SK-N-SH treated with all-trans-retinoic acid at 6 μM for 48 hours (cell line): ENCODE measurements around the gene CCDC197.
A peak's percentile ranks its signal among the peaks of the same experiment; 100 is the strongest.

Experiments used
- ATAC-seq: fragments of 200-7000 bp; cut with Tn5 transposase; 3 replicates; pipeline ENCODE4 v1.9.1; 2020; ENCODE audit warnings: mild to moderate bottlenecking, moderate library complexity
- BACH2 ChIP-seq: fragments of 250-450 bp; sonication (Bioruptor Pico); IDR thresholded peaks from 2 replicates; pipeline ENCODE4 v1.9.0; 2021; ENCODE audit warnings: mild to moderate bottlenecking, borderline replicate concordance
- CREB5 ChIP-seq: fragments of 250-450 bp; sonication (Bioruptor Pico); IDR thresholded peaks from 2 replicates; pipeline ENCODE4 v1.5.1; 2020; ENCODE audit warnings: low read depth, mild to moderate bottlenecking, moderate library complexity
- CSDC2 ChIP-seq: fragments of 250-450 bp; sonication (Bioruptor Pico); IDR thresholded peaks from 2 replicates; pipeline ENCODE4 v1.5.0; 2020; ENCODE audit warnings: mild to moderate bottlenecking, moderate library complexity
- CSRNP3 ChIP-seq: fragments of 250-450 bp; sonication (Bioruptor Pico); IDR thresholded peaks from 2 replicates; pipeline ENCODE4 v1.5.1; 2021; ENCODE audit warnings: mild to moderate bottlenecking, moderate library complexity
- ESRRG ChIP-seq: fragments of 250-450 bp; sonication (Bioruptor Pico); IDR thresholded peaks from 2 replicates; pipeline ENCODE4 v1.6.1; 2021; ENCODE audit warnings: mild to moderate bottlenecking
- ISL1 ChIP-seq: fragments of 250-450 bp; sonication (Bioruptor Pico); IDR thresholded peaks from 2 replicates; pipeline ENCODE4 v2.1.2; 2022; ENCODE audit warnings: mild to moderate bottlenecking, moderate library complexity
- PATZ1 ChIP-seq: fragments of 250-450 bp; sonication (Bioruptor Pico); IDR thresholded peaks from 2 replicates; pipeline ENCODE4 v1.8.0; 2020; ENCODE audit warnings: mild to moderate bottlenecking, moderate library complexity, borderline replicate concordance
- POU6F1 ChIP-seq: fragments of 250-450 bp; sonication (Bioruptor Pico); IDR thresholded peaks from 2 replicates; pipeline ENCODE4 v1.8.0; 2021; ENCODE audit warnings: low read depth, mild to moderate bottlenecking, moderate library complexity, borderline replicate concordance
- PPARA ChIP-seq: fragments of 250-450 bp; sonication (Bioruptor Pico); IDR thresholded peaks from 2 replicates; pipeline ENCODE4 v1.5.0; 2020; ENCODE audit warnings: mild to moderate bottlenecking, borderline replicate concordance
- RARB ChIP-seq: fragments of 250-450 bp; sonication (Bioruptor Pico); IDR thresholded peaks from 2 replicates; pipeline ENCODE4 v1.8.0; 2021; ENCODE audit warnings: mild to moderate bottlenecking, moderate library complexity
- SNAI2 ChIP-seq: fragments of 250-450 bp; sonication (Bioruptor Pico); IDR thresholded peaks from 2 replicates; pipeline ENCODE4 v1.5.0; 2020; ENCODE audit warnings: mild to moderate bottlenecking, moderate library complexity
- TCF4 ChIP-seq: fragments of 250-450 bp; sonication (Bioruptor Pico); IDR thresholded peaks from 2 replicates; pipeline ENCODE4 v1.8.0; 2021; ENCODE audit warnings: mild to moderate bottlenecking, moderate library complexity, borderline replicate concordance
- TSHZ2 ChIP-seq: fragments of 250-450 bp; sonication (Bioruptor Pico); IDR thresholded peaks from 2 replicates; pipeline ENCODE4 v1.5.0; 2020; ENCODE audit warnings: mild to moderate bottlenecking, moderate library complexity
- ZFP3 ChIP-seq: fragments of 250-450 bp; sonication (Bioruptor Pico); IDR thresholded peaks from 2 replicates; pipeline ENCODE4 v1.5.0; 2020; ENCODE audit warnings: mild to moderate bottlenecking, moderate library complexity
- ZFP30 ChIP-seq: fragments of 450-650 bp; formaldehyde crosslinking; IDR thresholded peaks from 2 replicates; pipeline ENCODE4 v1.5.0; 2022; ENCODE audit warnings: mild to moderate bottlenecking, moderate library complexity
- ZNF565 ChIP-seq: fragments of 450-650 bp; formaldehyde crosslinking; conservative IDR thresholded peaks from 2 replicates; pipeline ENCODE4 v1.5.0; 2020; ENCODE audit warnings: low read depth, mild to moderate bottlenecking, moderate library complexity
- ZNF8 ChIP-seq: fragments of 450-650 bp; formaldehyde crosslinking; IDR thresholded peaks from 2 replicates; pipeline ENCODE4 v1.5.0; 2020; ENCODE audit warnings: mild to moderate bottlenecking, moderate library complexity

Gene CCDC197

GRCh38 chr14:94009767-94010166 is 12.7 kb downstream of the CCDC197 start:
- no peak for TF ChIP-seq ZFP30 (CRISPR knock-in tag)
- no peak for TF ChIP-seq TCF4 (CRISPR knock-in tag)
- no peak for TF ChIP-seq ZNF8 (CRISPR knock-in tag)
- TF ChIP-seq PATZ1 (CRISPR knock-in tag), result no peak
- no peak for TF ChIP-seq BACH2 (CRISPR knock-in tag)
- TF ChIP-seq CSRNP3, result no peak
- TF ChIP-seq ISL1 (CRISPR knock-in tag), result no peak
- TF ChIP-seq PPARA (CRISPR knock-in tag), result no peak
- TF ChIP-seq ESRRG, result no peak
- ATAC-seq, result peak; percentile 82

- no peak for TF ChIP-seq TSHZ2
- no peak for ATAC-seq
These were observed 13.5 kb downstream of the CCDC197 start for GRCh38 chr14:94010625-94011024.

GRCh38 chr14:94011795-94012194 is 14.7 kb downstream of the CCDC197 start:
- ATAC-seq, result peak; percentile 46
- no peak for TF ChIP-seq ZNF565 (CRISPR knock-in tag)

GRCh38 chr14:94014382-94014781 is 17.3 kb downstream of the CCDC197 start:
- TF ChIP-seq RARB (CRISPR knock-in tag) (no peak), POU6F1 (CRISPR knock-in tag) (no peak), CSDC2 (CRISPR knock-in tag) (no peak), CREB5 (CRISPR knock-in tag) (no peak), ZFP3 (no peak), TSHZ2 (no peak), ZFP30 (CRISPR knock-in tag) (no peak), SNAI2 (CRISPR knock-in tag) (no peak), TCF4 (CRISPR knock-in tag) (no peak)
- no peak for ATAC-seq
